GM21447 (cell line): ENCODE results near the gene EXOSC6.
"Not testable (repeated sequence)": the region's sequence is repeated elsewhere in the genome, so short reads cannot be mapped to it uniquely, and the experiment has no call there.

Experiments used
- ATAC-seq: cut with Tn5 transposase; IDR thresholded peaks from one replicate; pipeline ENCODE4 v1.9.1; 2021; ENCODE audit not compliant: unreplicated experiment

Gene EXOSC6

GRCh38 chr16:70255574-70255973 is 3.8 kb upstream of the EXOSC6 start:
- no peak for ATAC-seq

- no peak for ATAC-seq
Measured at GRCh38 chr16:70254965-70255286, 3.2 kb upstream of the EXOSC6 start.

GRCh38 chr16:70254180-70254964 is 2.6 kb upstream of the EXOSC6 start:
- ATAC-seq = no peak

- ATAC-seq = no peak
Measured at GRCh38 chr16:70253291-70254106, 1.8 kb upstream of the EXOSC6 start.

GRCh38 chr16:70252355-70252988 is 732 bp upstream of the EXOSC6 start:
- ATAC-seq = no peak

- peak; percentile 45 for ATAC-seq
Measured at GRCh38 chr16:70250748-70251628, 752 bp downstream of the EXOSC6 start.

- not testable (repeated sequence) for ATAC-seq
Measured at GRCh38 chr16:70249697-70250096, 2.0 kb downstream of the EXOSC6 start.

- ATAC-seq = not testable (repeated sequence)
Measured at GRCh38 chr16:70238773-70239172, 13.0 kb downstream of the EXOSC6 start.

- ATAC-seq = not testable (repeated sequence)
Measured at GRCh38 chr16:70231831-70232230, 19.9 kb downstream of the EXOSC6 start.

- ATAC-seq = not testable (repeated sequence)
Measured at GRCh38 chr16:70226024-70226423, 25.7 kb downstream of the EXOSC6 start.

- not testable (repeated sequence) for ATAC-seq
Measured at GRCh38 chr16:70225430-70225829, 26.3 kb downstream of the EXOSC6 start.

GRCh38 chr16:70224645-70225044 is 27.1 kb downstream of the EXOSC6 start:
- ATAC-seq = not testable (repeated sequence)

- ATAC-seq = not testable (repeated sequence)
Measured at GRCh38 chr16:70223971-70224513, 27.7 kb downstream of the EXOSC6 start.

GRCh38 chr16:70223216-70223615 is 28.5 kb downstream of the EXOSC6 start:
- not testable (repeated sequence) for ATAC-seq

- ATAC-seq = not testable (repeated sequence)
Measured at GRCh38 chr16:70222574-70222973, 29.2 kb downstream of the EXOSC6 start.

- not testable (repeated sequence) for ATAC-seq
Measured at GRCh38 chr16:70218586-70218985, 33.2 kb downstream of the EXOSC6 start.

GRCh38 chr16:70206382-70206781 is 45.4 kb downstream of the EXOSC6 start:
- ATAC-seq = not testable (repeated sequence)

GRCh38 chr16:70204668-70205405 is 46.9 kb downstream of the EXOSC6 start:
- not testable (repeated sequence) for ATAC-seq

- ATAC-seq = not testable (repeated sequence)
Measured at GRCh38 chr16:70204010-70204409, 47.7 kb downstream of the EXOSC6 start.

GRCh38 chr16:70203508-70203907 is 48.2 kb downstream of the EXOSC6 start:
- not testable (repeated sequence) for ATAC-seq
